RKO (cell line): ENCODE data around the gene AGMO.
"Not testable (repeated sequence)": the region's sequence is repeated elsewhere in the genome, so short reads cannot be mapped to it uniquely, and the experiment has no call there.

Source experiments
- DNase-seq: peaks from one replicate; pipeline ENCODE4 v3.0.0-alpha.2; 2016; ENCODE audit warnings: low spot score

Gene AGMO

GRCh38 chr7:15315678-15316077, 246.1 kb downstream of the AGMO start:
- no peak for DNase-seq

- no peak for DNase-seq
Measured at GRCh38 chr7:15314922-15315321, 246.9 kb downstream of the AGMO start.

GRCh38 chr7:15313361-15313760, 248.5 kb downstream of the AGMO start:
- DNase-seq: no peak

GRCh38 chr7:15309872-15310271, 251.9 kb downstream of the AGMO start:
- peak; percentile 41 for DNase-seq

- no peak for DNase-seq
Measured at GRCh38 chr7:15308821-15309220, 253.0 kb downstream of the AGMO start.

- DNase-seq: no peak
Measured at GRCh38 chr7:15306296-15306695, 255.5 kb downstream of the AGMO start.

GRCh38 chr7:15305002-15305600, 256.7 kb downstream of the AGMO start:
- peak; percentile 71 for DNase-seq

GRCh38 chr7:15303357-15303756, 258.5 kb downstream of the AGMO start:
- no peak for DNase-seq

GRCh38 chr7:15300986-15301385, 260.8 kb downstream of the AGMO start:
- DNase-seq: not testable (repeated sequence)

GRCh38 chr7:15292138-15292537, 269.7 kb downstream of the AGMO start:
- no peak for DNase-seq

GRCh38 chr7:15291699-15292098, 270.1 kb downstream of the AGMO start:
- DNase-seq: peak; percentile 3

GRCh38 chr7:15288741-15289140, 273.1 kb downstream of the AGMO start:
- no peak for DNase-seq

- DNase-seq: no peak
Measured at GRCh38 chr7:15284396-15284795, 277.4 kb downstream of the AGMO start.

- DNase-seq: no peak
Measured at GRCh38 chr7:15280078-15280733, 281.6 kb downstream of the AGMO start.

- no peak for DNase-seq
Measured at GRCh38 chr7:15279640-15280039, 282.2 kb downstream of the AGMO start.

GRCh38 chr7:15257689-15258088, 304.1 kb downstream of the AGMO start:
- DNase-seq: no peak

- DNase-seq: no peak
Measured at GRCh38 chr7:15252181-15252580, 309.6 kb downstream of the AGMO start.

- DNase-seq: no peak
Measured at GRCh38 chr7:15248514-15248913, 313.3 kb downstream of the AGMO start.

GRCh38 chr7:15245831-15246230, 316.0 kb downstream of the AGMO start:
- DNase-seq: no peak

GRCh38 chr7:15239801-15240200, 322.0 kb downstream of the AGMO start:
- DNase-seq: no peak

GRCh38 chr7:15236952-15237351, 324.9 kb downstream of the AGMO start:
- DNase-seq: no peak

- no peak for DNase-seq
Measured at GRCh38 chr7:15234431-15234830, 327.4 kb downstream of the AGMO start.

- no peak for DNase-seq
Measured at GRCh38 chr7:15228831-15229230, 333.0 kb downstream of the AGMO start.

- DNase-seq: no peak
Measured at GRCh38 chr7:15225981-15226380, 335.8 kb downstream of the AGMO start.
